HG02678 (cell line): ENCODE data around the gene ABCD1.

ENCODE experiments used
- ATAC-seq: cut with Tn5 transposase; IDR thresholded peaks from one replicate; pipeline ENCODE4 v1.9.1; 2021; ENCODE audit warnings: mild to moderate bottlenecking, moderate library complexity; ENCODE audit not compliant: unreplicated experiment

ABCD1 gene

DNA sequence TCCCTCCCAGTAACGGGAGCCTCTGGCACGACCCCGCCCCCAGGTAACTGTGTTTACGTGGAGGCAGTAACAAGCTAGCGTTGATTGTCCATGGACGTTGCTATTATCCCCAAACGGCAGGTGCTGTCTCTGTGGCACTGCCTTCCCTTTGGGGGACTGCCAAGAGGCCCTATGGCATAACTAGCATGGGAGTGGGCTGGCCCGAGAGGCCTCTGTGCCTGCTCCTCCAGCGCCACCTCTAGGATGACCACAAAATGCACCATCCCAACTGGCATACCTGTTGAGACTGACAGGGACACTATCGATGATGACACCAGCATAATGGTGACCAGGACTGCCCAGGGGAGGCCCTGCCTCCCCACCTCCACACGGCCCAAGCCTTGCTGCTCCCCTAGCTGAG lies 57.7 kb downstream of the ABCD1 start:
- no peak for ATAC-seq

DNA sequence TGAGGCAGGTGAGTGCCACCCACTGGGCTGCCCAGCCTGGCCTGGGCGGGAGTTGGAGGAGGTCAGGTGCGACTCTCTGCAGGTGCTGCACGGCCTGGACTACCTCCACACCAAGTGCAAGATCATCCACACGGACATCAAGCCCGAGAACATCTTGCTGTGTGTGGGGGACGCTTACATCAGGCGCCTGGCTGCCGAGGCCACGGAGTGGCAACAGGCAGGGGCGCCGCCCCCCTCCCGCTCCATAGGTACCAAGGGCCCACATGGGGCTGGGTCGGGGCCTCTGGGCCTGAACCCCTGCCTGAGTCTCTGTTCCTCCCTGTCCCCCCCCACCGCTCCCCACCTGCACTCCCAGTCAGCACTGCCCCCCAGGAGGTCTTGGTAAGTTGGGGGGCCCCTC lies 58.2 kb downstream of the ABCD1 start:
- ATAC-seq = no peak

DNA sequence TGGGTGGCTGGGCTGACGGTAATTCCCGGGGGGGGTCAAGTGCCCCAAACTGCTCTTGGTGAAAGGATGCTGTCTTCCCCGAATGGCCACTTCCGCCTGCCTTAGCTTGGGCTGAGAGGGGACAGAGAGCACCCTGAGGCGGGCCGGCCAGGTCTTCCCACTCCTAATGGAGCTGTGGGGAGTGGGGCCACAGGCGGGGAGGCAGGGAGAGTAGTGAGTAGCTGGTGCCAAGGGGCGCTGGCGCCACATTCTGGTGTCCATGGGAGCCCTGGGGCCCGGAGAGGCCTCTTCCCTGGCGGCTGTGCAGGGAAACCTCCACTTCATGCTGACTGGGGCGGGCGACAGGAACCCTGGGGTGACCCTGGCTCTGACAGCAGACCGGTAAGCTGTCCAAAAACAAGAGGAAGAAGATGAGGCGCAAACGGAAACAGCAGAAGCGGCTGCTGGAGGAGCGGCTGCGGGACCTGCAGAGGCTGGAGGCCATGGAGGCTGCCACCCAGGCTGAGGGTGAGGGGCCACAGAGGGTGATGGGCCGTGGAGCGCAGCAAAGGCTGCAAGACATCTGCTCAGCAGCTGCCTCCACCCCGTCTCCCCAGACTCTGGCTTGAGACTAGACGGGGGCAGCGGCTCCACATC lies 58.8 kb downstream of the ABCD1 start:
- no peak for ATAC-seq

DNA sequence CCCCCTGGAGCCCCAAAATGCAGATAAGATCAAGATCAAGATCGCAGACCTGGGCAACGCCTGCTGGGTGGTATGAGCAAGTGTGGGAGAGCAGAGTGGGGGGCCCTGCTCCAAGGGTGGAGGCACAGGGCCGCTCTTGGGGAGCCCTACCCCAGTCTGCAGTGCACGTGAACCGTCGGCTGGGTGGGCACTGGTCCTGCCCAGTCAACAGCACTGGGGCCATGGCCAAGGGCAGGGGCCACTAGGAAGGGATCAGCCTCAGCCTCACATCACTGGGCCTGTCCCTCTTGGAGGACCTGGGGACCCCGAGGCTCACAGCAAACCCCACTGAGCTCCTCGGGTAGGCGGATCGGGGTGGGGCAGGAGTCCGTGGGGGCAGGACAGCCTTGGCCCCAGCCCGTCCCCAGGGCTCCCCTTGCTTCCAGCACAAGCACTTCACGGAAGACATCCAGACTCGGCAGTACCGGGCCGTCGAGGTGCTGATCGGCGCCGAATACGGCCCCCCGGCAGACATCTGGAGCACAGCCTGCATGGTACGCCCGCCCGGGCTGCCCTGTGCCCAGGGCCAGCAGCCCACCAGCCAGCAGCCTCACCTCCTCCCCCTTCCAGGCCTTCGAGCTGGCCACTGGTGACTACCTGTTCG lies 59.8 kb downstream of the ABCD1 start:
- no peak for ATAC-seq

DNA sequence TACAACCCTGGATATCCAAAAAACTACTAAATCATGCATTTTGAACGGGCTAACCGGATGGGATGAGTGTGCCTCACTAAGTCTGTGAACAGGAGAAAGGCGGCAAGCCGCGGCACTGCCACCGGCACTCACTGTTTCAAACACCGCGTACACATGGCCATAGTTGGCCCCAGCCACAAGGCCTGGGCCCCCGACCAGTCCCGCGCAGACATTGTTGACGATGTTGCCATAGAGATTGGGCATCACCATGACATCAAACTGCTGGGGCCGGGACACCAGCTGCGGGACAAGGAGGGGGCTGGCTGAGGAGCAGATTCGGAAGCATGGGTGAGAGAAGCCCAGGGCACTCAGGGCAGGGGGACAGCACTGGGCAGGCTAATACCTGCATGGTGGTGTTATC lies 62.0 kb downstream of the ABCD1 start:
- no peak for ATAC-seq

DNA sequence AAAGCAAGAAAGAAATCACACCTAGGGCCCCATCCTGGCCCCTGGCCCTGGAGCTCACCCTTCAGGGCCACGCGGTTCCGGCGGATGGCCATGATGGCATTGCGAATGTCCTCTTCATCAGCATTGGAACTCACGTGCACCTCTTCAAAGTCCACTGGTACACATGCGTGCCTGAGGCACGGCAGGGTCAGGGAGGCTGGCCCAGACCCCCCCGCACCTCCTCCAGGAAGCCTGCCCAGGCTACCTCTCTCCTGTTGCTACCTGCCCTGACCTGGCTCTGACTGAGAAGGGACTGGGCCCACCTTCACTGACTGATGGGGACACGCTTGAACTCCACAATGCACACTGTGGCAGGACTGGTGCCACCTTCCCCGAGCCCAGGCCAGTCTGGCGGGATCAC lies 65.0 kb downstream of the ABCD1 start:
- no peak for ATAC-seq

DNA sequence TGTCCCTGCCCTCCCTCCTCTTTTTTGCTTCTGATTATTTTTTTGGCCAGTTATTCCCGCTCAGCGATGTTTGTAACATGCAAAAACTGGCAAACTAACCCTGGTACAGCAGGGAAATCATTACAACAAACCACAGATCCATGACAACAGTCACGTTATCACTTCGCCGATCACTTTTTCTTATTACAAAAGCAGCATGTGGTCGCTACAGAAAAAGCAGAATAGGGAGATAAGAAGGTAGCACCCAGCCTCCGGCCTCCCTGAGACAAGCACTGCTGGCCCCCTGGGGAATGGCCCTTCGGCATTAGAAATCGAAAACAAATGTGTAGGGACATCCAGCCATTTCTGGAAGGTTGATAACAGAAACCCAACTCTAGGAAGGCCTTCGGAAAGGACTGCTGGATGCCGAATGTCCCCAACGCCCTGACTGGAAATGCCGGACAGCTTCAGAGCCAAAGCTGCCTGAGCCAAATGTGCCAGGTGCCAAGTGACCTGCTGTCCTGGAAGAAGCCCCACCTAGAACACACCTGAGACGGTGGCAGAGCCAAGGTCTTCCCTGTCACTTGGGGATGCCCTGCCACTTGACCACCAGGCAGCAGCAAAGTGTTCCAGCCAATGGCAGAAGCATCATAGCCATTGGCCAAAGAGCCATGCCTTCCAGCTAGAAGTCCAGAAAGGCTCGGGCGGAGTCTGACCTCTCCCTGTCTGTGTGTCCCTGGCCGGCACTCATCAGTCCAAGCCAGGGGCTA lies 66.6 kb downstream of the ABCD1 start:
- ATAC-seq = no peak

DNA sequence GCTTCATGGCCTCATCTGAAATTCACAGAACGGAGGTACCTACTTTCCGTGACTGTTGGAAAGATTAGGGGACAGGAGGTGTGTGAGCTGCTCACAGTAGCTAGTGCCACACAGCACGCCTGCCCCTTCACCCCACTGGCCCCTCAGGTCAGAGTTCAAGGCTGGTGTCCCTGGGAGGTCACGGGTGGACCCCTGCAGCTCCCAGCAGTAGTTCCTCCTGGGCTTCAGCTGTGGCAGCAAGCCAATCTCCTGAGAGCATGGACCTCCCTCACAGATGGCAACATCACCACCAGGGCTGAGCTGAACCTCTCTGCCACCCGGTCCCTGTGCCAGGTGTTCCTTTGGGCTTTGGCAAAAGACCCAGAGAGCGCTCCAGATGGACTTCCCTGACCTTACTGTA lies 67.7 kb downstream of the ABCD1 start:
- ATAC-seq = no peak

DNA sequence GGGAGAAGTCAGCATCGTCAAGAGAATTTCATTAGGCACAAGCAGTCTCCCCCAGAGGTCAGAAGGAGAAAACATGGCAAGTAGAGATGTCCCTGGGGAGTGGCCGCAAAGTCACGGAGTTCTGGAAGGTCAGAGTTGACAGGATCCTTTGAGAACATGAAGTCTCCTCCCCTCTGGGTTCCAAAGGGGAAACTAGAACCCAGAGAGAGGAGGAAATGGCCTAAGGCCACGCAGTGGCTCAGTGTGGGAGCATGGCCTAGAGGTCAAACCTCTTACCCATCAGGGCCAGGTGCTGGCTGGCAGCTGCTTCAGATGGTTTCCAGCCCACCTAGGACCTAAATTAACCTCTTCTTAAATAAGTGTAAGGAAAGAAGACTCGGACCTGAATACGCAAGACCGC lies 68.6 kb downstream of the ABCD1 start:
- ATAC-seq = no peak
